Keratinocyte (primary cell): ENCODE results near the gene NUDT9. TPM values are rescaled to one million over a fixed set of nuclear protein-coding genes. Genes with fewer than 3 reads are reported as not detected.

Source experiments
- DNase-seq: peaks from one replicate; pipeline ENCODE4 v3.0.0-alpha.2; 2011; ENCODE audit warnings: low read depth, missing footprints, low spot score
- FAIRE-seq: peaks from 2 replicates; lab custom pipeline; 2011; peaks lifted over from hg19 to GRCh38; lab: Jason Lieb, UNC
- H2AFZ ChIP-seq: 2 replicates; pipeline ENCODE4 v1.6.0; 2012; ENCODE audit warnings: low read length, control low read depth, inconsistent platforms; ENCODE audit not compliant: control insufficient read depth
- H3K27ac ChIP-seq: 2 replicates; pipeline ENCODE4 v1.5.1; 2011; ENCODE audit warnings: low read length; ENCODE audit not compliant: control insufficient read depth, insufficient read depth
- H3K27me3 ChIP-seq: 3 replicates; pipeline ENCODE4 v1.6.0; 2011; ENCODE audit warnings: low read length; ENCODE audit not compliant: control insufficient read depth, insufficient read depth; ENCODE audit errors: extremely low read depth
- H3K36me3 ChIP-seq, 2 experiments: 2 replicates in 1 of 2; 3 replicates in 1 of 2; pipeline ENCODE4 v1.5.1; 2011; ENCODE audit warnings: low read length in 2 of 2, mild to moderate bottlenecking in 1 of 2; ENCODE audit not compliant: control insufficient read depth in 2 of 2, insufficient read depth in 2 of 2; ENCODE audit errors: extremely low read depth in 1 of 2
- H3K4me1 ChIP-seq: 3 replicates; pipeline ENCODE4 v1.5.1; 2011; ENCODE audit warnings: low read length; ENCODE audit not compliant: control insufficient read depth, insufficient read depth; ENCODE audit errors: extremely low read depth
- H3K4me2 ChIP-seq: 3 replicates; pipeline ENCODE4 v1.6.0; 2011; ENCODE audit warnings: low read depth, low read length; ENCODE audit not compliant: control insufficient read depth, insufficient read depth; ENCODE audit errors: extremely low read depth
- H3K4me3 ChIP-seq, 3 experiments: fragments of 200-600 bp in 1 of 3; sonication (generic) in 1 of 3; 2 replicates in 2 of 3; 3 replicates in 1 of 3; pipeline ENCODE4 v1.5.1; 2011 to 2016; ENCODE audit warnings: low read length in 3 of 3, mild to moderate bottlenecking in 3 of 3, control low read depth in 2 of 3, inconsistent platforms in 1 of 3, low read depth in 1 of 3, mixed read lengths in 1 of 3, mixed run types in 1 of 3, moderate library complexity in 1 of 3; ENCODE audit not compliant: control insufficient read depth in 2 of 3, insufficient read depth in 2 of 3; ENCODE audit errors: extremely low read depth in 1 of 3
- H3K79me2 ChIP-seq: 2 replicates; pipeline ENCODE4 v1.6.0; 2012; ENCODE audit warnings: low read length; ENCODE audit not compliant: control insufficient read depth, insufficient read depth
- H3K9ac ChIP-seq: 3 replicates; pipeline ENCODE4 v1.6.0; 2011; ENCODE audit warnings: low read length; ENCODE audit not compliant: control insufficient read depth, insufficient read depth; ENCODE audit errors: extremely low read depth
- H3K9me1 ChIP-seq: 3 replicates; pipeline ENCODE4 v1.6.0; 2011; ENCODE audit warnings: low read length; ENCODE audit not compliant: control insufficient read depth, insufficient read depth; ENCODE audit errors: extremely low read depth
- H3K9me3 ChIP-seq: 2 replicates; pipeline ENCODE4 v1.5.1; 2012; ENCODE audit warnings: low read depth, low read length; ENCODE audit not compliant: control insufficient read depth
- H4K20me1 ChIP-seq: 3 replicates; pipeline ENCODE4 v1.6.0; 2011; ENCODE audit warnings: low read length; ENCODE audit not compliant: control insufficient read depth, insufficient read depth; ENCODE audit errors: extremely low read depth
- CTCF ChIP-seq, 3 experiments: IDR thresholded peaks in 1 of 3; conservative IDR thresholded peaks in 1 of 3; optimal IDR thresholded peaks in 1 of 3; 2 replicates in 2 of 3; 3 replicates in 1 of 3; pipeline versions ENCODE3 to v1.5.1; 2011; ENCODE audit warnings: low read length in 3 of 3, mild to moderate bottlenecking in 3 of 3, moderate library complexity in 2 of 3, control low read depth in 1 of 3, inconsistent platforms in 1 of 3; ENCODE audit not compliant: insufficient read depth in 2 of 3; ENCODE audit errors: extremely low read depth in 1 of 3
- EZH2 ChIP-seq: IDR thresholded peaks from one replicate; pipeline ENCODE4 v1.6.1; 2012; ENCODE audit warnings: inconsistent platforms, mild to moderate bottlenecking, low read length, moderate library complexity
- dilution Hi-C: fragments of 300-500 bp; cut with MboI; formaldehyde crosslinking; loops from one replicate; pipeline ENCODE4 v1.7.0; 2020; ENCODE audit warnings: low sequenced_read_pairs; ENCODE audit not compliant: extremely low pct_ligation_motif_present
- polyA plus RNA-seq, 5 experiments: library from polyadenylated mRNA; depleted of rRNA in 3 of 5; stranded (reverse) in 3 of 5; stranded (forward) in 1 of 5; unstranded in 1 of 5; fragments of >200 nt; gene quantifications; 1 replicate in 1 of 5; 2 replicates in 3 of 5; 3 replicates in 1 of 5; pipeline versions ENCODE4 v1.2.1 to v1.2.3, GENCODE V29; 2011 to 2012; ENCODE audit warnings: missing spikeins in 2 of 5, low read depth in 1 of 5, low replicate concordance in 1 of 5

Gene NUDT9
- polyA plus RNA-seq, 1 donor (not counting 4 experiments of a cell fraction or from before 2014, with no cell fraction given), result 28.5 TPM

GRCh38 chr4:87498446-87498900 lies 76.1 kb downstream of the NUDT9 start:
- H3K4me3 ChIP-seq, result no peak overlapping the region
- TF ChIP-seq EZH2 (no peak), CTCF (optimal IDR thresholded peaks at IDR 0.05 in 1 of 3, IDR thresholded peaks at IDR 0.05 in 1 of 3, conservative IDR thresholded peaks at IDR 0.05 in 1 of 3; ENCODE audit: extremely low read depth in 1 of 3, insufficient read depth in 2 of 3, low read length in 3 of 3) (no peak)
- dilution Hi-C loops, result no loop called here
- no peaks in the 10 kb centered on the region for H3K4me1 ChIP-seq
- H3K27me3 ChIP-seq, result no peaks in the 10 kb centered on the region
- no peaks in the 10 kb centered on the region for H4K20me1 ChIP-seq
- DNase-seq (no peak), FAIRE-seq (no peak)
- H3K4me2 ChIP-seq, result no peak overlapping the region
- H3K79me2 ChIP-seq, result no peaks in the 10 kb centered on the region
- H3K36me3 ChIP-seq, result no peaks in the 10 kb centered on the region
- no peak overlapping the region for H3K27ac ChIP-seq
- H3K9ac ChIP-seq, result no peak overlapping the region
- no peaks in the 10 kb centered on the region for H3K9me1 ChIP-seq
- H2AFZ ChIP-seq, result no peak overlapping the region
- H3K9me3 ChIP-seq, result no peaks in the 10 kb centered on the region

- TF ChIP-seq CTCF (optimal IDR thresholded peaks at IDR 0.05 in 1 of 3, IDR thresholded peaks at IDR 0.05 in 1 of 3, conservative IDR thresholded peaks at IDR 0.05 in 1 of 3; ENCODE audit: extremely low read depth in 1 of 3, insufficient read depth in 2 of 3, low read length in 3 of 3) (no peak), EZH2 (no peak)
- Histone ChIP-seq H3K4me2 (no peak overlapping the region), H3K9me3 (no peaks in the 10 kb centered on the region), H4K20me1 (no peaks in the 10 kb centered on the region), H2AFZ (no peak overlapping the region), H3K79me2 (no peaks in the 10 kb centered on the region), H3K27ac (no peak overlapping the region), H3K9ac (no peak overlapping the region), H3K36me3 (no peaks in the 10 kb centered on the region), H3K27me3 (no peaks in the 10 kb centered on the region), H3K4me3 (no peak overlapping the region), H3K4me1 (no peaks in the 10 kb centered on the region), H3K9me1 (no peaks in the 10 kb centered on the region)
- dilution Hi-C loops, result no loop called here
- DNase-seq (no peak), FAIRE-seq (no peak)
These were observed 77.2 kb downstream of the NUDT9 start for GRCh38 chr4:87499403-87500091.
